ENCODE results near the gene MRAS.
A peak's percentile ranks its signal among the peaks of the same experiment; 100 is the strongest.

The MRAS gene

DNA sequence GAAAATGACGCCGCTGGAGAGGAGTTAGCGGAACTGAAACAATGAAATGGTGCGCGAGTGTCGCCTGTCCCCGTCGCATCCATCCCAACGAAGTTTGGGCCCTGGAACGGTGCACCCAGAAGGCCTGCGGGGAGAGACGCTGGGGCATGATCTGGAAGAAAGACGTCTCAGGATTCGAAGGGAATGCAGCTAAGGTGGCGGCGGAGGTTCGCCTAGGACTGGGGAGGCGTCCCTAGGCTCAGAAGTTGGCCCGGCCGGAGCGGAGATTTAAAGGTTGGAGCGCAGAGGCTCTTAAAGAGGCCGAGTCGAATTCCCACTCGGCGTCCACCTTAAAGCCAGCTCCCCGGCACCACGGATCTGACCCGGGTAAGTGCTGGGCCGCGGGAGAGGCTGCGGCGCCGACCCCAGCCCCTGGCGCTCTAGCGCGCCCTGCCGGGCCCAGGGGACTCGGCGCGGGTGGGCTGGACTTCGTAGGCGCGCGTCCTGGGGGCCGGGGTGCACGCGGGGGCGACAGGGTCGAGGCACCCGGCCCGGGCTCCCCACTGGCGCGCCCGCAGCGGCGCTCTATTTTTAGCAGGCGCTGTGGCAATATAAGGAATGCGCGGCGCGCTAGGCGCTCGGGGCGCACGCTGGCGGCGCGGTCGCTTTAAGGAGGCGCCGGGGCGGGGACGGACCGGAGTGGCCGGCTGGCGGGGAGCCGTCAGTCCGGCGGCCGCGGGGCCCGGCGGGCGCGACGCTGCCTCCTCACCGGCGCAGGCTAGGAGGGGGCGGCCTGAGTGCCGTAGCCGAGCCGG is at the start of gene MRAS:
MRAS (plus strand) TSS at position 620 of the 794 bp plus-strand sequence. CDS start 24,305 bp downstream, outside the sequence.
- peak; percentile 45 to 58 for DNase-seq

DNA sequence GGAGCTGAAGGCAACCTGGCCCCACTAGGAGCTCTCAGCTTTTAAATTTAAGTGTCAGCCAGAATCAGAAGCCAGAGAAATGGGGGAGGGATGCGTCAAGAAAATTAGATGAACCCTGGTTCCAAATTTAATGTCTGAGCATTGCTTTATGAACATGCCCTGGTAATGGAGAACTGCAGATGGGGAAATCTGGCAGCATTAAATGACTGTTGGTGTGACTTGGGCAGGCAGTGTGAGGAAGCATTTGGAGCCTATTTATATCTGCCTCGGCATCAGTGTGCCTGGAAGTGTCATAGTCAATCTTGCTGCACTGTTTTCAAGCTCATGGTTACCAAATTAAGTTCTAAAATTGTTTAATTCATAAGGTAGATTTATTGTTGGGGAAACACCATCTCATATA is 47.7 kb upstream of the MRAS start:
- no peak for DNase-seq

DNA sequence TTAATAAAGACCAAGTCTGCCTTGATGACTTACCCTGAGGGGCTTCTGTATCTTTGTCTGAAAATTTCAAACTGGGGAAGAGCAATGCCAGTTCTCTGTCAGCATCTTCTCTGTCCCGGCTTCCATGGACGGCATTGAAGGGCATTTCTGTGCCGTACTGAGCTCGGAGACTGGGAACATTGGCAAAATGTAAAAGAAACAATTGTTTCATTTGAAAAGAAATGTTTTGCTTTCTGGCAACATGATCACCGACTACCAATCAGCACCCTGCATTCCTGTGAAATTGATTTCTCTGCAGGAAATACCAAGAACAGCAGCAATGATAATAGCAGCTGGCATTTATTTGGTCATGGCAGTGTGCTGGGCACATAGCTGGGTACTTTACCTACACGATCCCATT is 44.9 kb upstream of the MRAS start:
- DNase-seq: no peak

DNA sequence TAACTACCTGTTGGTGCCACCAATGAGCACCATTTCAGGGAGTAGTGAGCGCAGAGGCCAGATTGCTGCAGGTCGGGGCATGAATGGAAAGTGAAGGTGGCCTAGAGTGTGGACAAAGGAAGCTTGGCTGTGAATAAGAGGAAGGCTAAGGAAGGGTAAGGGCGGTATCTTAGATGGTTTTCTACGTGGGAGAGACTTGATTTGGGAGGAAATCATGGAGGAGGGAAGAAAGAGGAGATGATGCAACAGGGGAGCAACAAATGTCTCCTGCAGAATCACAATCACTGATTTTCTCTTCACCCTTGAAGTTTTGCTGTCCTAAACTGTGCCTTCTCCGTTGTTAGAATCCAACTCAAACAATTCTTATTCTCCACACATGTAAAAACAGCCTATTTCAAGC is 40.5 kb upstream of the MRAS start:
- DNase-seq: no peak

DNA sequence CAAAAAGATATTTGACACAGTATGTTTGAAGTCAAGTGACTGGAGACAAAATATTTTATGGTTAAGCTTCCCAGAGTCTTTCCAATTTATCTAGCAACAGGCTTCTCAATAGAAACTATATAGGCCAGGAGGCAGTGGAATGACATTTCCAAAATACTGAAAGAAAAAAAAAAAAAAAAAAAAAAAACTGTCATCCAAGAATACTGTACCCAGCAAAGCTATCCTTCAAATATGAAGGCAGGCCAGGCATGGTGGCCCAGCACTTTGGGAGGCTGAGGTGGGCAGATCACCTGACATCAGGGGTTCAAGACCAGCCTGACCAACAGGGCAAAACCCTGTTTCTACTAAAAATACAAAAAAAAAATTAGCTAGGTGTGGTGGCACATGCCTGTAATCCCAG is 39.6 kb upstream of the MRAS start:
- DNase-seq: no peak

DNA sequence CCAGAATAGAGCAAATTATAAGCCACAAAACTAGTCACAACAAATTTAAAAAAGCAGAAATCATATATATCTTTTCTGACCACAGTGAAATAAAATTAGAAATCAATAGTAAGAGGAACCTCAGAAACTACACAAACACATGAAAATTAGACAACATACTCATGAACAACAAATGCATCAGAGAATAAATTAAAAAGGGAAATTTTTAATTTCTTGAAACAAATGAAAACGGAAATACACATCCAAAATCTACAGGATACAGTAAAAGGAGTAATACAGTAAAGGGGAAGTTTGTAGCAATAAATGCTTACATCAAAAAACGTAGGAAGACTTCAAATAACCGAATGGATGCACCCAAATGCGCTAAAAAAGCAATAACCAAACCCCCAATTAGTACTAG is 37.9 kb upstream of the MRAS start:
- no peak for DNase-seq

DNA sequence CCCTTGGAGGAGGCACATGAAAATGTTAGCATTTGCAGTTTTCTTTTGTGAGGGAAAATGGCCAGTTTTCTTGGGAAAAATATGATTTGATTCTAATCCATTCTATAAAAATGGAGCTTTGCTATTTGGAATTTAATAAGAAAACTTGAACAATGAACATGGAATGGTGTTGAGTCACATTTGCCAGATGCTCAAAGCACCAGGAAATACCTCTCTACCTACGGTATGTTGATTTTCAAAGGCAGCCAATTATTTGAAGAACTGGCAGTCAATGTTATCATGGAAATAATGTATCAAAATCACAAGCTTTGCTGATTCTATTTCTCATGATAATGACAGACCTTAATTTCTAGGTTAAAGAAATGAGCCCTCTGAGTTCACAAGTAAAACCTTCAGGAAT is 33.6 kb upstream of the MRAS start:
- no peak for DNase-seq

DNA sequence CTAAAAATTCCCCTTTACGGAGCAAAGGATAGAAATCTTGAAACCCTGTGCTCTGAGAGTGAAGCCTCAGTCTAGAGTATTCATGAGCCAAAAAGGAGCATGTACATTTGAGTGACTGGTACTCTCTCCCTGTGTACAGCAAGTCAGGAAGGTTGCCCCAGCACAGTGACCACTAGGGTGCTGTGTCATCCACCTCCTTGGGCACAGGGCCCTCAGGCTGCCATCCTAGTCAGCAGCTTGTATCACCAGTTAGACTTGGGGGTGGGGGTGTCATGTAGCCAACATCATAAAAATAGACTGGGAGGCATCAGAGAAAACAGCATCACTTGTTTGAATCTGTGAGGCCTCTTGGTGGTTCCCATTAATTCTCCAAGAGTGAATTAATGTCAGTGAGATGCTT is 30.7 kb upstream of the MRAS start:
- DNase-seq: no peak

DNA sequence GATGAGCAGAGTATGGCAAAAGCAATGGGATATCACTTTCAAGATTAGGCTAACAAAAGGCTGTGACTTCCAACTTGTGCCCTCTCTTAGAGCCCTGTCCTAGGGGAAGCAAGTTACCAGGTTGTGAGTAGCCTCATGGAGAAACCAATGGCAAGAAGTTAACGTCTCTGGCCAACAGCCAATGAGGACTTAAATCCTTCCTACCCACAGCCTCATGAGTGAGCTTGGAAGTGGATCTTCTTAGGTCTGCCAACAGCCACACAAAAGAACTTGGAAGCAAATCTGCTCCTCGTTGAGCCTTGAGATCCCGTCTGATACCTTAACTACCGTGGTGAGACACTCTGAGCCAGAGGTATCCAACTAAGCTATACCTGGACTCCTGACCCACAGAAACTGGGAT is 24.4 kb upstream of the MRAS start:
- no peak for DNase-seq

DNA sequence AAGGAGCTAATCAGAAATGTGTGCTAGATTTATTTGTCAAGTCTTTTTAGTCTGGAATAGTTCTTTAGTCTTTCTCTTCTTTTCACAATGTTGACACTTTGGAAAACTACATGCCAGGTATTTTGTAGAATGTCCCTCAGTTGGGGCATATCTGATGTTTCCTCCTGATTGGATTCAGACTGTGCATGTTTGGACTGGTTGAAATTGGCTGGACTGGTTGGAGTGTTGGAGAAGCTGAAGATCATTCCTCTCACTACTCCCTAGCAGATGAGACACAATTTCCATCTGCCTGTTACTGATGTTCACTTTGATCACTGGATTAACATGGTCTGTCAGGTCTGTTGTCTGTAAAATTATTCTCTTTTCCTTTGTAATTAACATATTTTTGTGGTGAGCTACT is 22.4 kb upstream of the MRAS start:
- DNase-seq: no peak

DNA sequence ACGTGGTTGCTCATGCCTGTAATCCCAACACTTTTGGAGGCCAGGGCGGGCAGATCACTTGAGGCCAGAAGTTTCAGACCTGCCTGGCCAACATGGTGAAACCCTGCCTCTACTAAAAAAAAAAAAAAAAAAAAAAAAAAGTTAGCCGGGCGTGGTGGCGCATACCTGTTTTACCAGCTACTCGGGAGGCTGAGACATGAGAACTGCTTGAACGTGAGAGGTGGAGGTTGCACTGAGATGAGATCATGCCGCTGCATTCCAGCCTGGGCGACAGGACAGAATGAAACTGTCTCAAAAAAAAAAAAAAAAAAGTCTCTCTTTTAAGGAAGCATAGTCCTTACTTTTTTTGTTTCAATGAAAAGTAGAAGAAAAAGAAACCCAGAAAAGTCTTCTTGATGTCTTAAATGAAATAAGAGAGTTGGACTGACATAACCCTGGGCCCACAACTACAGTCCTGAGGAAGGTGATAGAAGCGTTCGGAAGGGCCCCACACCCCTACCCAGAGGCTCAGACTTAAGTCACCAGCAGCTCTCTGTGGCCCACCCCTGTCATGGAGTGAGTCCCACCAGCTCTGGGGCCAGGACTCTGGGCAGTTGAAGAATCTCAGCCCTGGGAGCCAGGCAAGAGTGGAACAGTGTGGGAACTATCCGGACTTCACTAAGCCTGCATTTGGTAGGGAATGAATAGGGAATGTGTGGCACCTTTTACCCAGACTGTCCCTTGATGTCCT is 21.3 kb upstream of the MRAS start:
- DNase-seq: no peak

DNA sequence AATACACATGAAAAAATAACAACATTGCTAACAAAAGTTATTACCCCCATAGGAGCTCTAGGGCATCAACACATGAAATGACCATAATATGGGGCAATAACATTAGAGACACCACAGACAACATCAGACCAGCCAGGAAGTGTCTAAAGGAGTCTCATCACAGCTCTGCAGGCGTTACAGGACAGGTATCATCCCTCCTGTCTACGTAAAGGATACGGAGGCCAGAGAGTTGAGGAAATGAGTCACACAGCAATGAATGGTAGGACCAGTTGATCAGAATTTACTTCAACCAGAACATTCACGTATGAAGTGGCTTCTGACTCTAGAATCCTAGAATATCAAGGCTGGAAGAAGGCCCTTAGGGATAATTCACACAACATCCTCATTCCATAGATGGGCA is 20.5 kb upstream of the MRAS start:
- DNase-seq: no peak

DNA sequence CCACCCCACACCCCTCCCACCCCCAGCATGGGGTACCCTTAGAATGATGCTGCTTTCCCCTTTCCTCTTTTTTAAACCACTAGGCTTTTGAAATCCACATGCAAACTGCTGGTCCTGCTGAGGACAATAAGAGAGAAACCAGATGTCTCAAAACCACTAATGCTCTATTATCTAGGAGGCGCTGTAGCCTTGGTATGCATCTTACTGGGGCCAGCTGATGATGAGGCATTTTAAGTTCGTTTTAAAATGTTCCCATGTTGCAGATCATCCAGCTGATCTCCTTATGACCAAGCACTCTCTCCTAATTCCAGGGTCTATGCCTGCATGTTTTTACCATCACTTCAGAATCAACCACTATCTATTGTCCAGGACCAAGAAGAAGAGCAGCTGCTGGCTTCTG is 20.0 kb upstream of the MRAS start:
- no peak for DNase-seq

DNA sequence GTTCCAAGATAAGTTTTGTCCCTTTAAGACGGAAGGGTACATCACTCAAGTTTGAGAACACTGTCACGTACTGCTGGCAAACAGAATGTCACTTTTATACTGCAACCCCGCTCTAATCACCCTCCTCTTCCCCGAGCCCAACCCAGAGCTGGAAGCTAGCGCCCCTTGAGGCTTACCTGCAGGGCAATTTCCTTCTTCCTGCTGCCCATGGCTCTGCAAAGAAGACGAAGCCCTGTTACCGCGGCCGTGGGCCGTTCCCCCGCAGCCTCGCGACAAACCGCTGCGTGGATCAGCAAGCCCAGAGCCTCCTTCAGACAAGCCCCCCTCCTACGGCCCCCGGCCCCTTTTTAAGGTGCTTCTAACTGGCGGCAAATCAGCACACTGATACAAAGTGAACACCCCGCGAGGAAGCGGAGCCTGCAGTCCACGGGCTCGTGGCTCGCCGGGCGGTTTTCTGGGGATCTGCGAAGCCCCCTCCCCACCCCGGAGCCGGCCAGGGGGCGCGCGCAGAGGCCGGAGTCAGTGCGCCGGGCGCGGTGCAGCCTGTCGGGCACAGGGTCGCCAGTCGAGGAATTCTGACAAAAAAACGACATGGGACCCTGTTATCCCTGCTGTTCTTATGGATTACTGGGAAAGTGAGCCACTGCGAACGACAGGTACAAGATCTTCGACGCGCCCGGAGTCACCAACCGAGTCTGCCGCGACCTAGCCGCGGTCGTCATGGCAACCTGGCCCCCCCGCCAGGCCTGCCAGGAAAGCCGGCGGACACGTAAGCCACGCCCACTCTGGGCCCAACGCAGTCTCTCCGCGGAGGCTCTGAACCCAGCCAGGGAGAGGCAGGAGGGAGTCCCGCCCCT is 19.0 kb upstream of the MRAS start, which contains the start of gene NME9:
NME9 (minus strand) TSS at position 725 of the 857 bp plus-strand sequence; CDS start at position 209, 516 bp downstream.
- peak; percentile 87 to 91 for DNase-seq

DNA sequence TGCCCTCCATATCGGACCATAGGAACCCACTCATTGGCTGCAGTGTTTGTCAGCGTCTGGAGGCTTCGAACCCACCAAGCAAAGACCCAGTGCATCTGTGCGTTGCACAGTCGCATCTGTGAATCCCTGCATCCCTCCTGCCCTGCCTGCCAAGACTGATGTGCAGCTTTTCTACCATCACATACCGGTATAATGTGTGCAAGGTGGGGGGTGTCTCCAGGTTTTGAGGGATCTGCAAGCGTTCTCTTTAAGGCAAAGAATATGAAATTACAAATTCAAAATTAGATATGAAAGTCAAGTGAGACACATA is 18.4 kb upstream of the MRAS start:
- DNase-seq: no peak

DNA sequence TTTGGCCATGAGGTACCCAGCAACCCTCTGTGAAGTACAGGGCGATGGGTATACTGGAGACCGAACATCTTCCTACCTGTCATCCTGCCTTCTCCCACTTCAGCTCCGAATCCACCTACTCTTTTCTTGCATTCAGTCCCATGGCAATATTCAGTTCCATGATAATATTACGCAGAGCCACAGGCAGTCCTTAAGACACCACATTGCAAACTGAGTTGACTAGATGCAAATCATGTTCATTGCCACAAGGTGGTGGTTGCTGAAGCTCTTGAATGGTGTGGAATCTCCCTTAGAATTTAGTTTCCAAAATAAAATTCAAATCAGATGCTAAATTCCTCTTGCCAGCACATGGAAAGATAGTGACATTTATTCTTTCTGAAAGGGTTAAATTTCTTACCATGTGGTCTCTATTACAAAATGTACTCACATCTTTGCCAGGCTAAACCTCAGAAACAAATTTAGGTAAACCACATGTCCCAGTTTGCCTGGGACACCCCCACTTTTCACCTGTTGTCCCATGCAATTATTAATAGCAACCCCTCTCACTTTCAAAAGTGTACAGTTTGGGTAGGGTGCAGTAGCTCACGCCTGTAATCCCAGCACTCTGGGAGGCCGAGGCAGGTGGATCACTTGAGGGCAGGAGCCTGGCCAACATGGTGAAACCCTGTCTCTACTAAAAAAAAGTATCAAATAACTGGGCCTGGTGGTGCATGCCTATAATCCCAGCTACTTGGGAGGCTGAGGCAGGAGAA is 17.1 kb upstream of the MRAS start:
- peak in 1 of 2 experiments; percentile 15 for DNase-seq

DNA sequence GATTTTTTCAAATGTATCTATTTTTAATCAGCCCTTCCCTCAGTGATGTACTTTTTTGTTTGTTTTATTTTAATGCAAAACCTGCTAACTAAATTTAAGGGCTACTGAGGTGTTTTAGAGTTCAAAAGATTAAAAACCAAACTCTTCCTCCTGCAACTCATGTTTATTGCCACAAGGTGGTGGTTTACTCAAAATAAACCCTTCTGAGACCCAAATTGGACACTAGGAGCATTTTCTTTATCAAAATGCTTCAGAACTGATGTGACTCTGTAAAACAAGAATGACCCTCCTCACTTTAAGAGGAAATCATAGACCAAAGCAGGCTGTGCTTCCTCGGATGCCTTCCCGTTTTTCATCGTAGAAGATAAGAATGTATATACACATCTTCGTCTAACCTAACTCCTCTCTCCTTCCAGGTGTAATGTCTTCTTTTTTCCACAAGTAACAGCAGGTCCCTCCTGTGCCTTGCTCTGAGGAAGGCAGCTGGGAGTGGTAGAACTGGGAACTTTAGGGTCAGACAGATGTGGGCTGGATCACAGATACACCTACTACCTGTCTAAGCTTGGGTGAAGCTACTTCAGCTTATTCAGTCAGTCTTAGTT is 15.8 kb upstream of the MRAS start:
- peak in 1 of 2 experiments; percentile 13 for DNase-seq

DNA sequence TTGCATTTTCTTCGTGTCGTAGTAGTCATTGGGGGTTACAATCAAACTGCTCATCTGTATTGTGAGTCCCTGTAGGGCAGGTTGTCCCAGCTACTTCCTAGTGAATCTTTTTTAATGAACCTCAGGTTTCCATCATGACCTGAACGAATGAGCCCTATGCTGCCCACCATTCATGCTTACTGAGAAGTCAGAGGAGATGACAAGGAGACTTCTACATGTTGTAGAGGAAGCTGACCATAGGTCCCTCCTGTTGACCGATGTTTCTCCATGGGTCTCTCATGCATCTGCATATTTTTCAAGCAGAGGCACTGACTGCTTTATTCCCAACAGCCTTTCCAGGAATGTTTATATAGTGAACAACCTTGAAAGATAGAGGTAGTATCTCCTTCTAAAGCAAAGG is 13.8 kb upstream of the MRAS start:
- no peak for DNase-seq

DNA sequence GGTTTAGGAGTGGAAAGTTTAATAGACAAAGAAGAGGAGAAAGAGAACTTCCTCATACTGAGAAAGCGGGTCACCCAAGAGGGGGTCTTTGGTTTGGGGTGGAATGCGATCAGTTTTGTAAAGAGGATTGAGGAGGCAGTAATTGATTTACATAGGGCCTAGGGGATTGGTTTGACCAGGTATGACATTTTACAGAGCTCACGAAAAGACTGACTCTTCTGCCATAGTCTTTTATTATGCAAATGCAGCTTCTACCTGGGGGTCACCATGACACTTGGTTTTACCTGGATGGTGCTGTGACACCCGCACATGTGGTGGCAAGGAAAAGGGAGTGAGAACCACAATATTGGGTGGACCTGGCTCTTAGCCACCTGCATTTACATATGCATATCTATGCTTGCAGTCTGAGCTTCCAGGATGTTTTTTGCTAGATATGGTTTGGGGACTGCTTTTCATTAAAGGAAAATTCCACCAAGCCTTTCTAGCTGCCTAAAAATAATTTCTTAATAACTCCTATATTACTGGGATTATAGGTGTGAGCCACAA is 11.9 kb upstream of the MRAS start:
- no peak for DNase-seq

DNA sequence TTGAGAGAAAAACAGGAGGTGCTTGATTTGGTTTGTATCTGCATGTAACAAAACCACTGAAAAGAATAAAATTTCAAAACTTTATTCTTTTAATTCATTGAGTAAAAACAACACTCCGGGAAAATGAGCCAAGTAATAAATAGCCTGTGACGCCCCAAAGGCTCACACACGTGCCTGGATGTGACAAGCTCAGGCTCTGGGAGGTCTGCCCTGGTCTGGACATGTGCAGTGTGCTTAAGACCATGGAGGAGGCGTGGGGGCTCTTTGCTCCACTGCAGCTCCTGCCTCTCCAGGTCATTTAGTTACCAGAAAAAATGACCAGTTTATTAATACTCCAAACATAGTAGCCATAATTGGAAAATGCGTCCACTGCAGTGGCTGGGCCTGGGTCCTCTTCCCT is 10.1 kb upstream of the MRAS start:
- DNase-seq: no peak

DNA sequence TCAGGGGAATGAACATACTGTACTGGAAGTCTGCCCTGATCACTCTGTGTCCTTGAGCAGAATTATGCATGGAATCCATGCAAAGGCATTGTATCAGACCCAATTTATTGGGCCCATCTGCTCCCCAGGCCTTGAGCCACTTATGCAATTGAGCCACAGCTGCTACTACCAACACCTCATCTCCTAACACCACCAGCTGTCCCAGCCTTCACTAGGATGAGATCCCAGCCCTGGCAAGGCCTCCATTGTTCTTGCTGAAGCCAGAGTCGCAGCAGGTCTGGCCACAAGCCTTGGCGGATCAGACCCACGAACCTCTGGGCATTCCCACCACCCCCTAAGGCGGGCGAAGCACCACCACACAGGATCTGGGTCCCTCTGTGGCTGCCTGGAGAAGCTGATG is 9.6 kb upstream of the MRAS start:
- DNase-seq: no peak

DNA sequence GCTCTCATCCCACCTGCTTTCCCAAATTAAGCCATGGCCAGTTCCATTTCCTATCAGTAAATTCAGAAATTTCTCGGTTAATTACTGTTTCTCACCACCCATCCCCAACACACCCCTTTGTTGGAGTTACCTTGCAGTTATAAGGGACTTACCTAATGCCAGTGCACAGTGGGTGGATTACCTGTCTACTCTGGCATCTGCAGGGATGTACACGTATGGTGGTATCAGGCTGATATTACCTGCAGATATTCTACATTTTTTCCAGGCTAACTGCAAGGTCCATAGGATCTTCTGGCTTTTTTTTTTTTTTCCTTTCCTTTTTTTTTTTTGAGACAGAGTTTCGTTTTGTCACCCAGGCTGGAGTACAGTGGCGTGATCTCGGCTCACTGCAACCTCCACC is 7.9 kb upstream of the MRAS start:
- no peak for DNase-seq
